ENCODE results near the gene SFT2D2.

Gene SFT2D2

DNA sequence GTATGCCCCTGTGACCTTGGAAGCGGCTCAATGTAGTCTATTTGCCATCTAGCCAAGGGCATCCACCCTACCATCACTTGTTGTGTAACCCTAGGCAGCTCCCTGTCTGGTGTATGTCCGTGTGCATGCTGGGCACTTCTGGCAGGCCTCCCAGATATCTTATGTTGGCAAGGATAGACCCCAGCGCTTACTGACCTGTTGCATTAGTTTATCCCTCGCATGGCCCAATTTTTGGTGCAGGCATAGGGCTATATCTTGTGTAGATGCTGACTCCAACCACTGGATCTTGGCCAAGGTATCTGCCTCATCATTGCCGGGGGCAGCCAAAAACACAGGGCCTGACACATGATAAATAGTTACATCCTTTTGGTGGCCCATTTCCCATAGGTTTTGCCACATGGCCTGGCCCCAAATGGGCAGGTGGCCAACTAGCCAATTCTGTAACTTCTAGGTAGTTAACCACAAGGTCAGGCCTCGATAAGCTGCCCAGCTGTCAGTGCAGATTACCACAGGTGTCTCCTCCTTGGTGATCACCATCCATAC lies 40.9 kb downstream of the SFT2D2 start:
- DNase-seq (ENCODE audit: low read depth) = no peak

DNA sequence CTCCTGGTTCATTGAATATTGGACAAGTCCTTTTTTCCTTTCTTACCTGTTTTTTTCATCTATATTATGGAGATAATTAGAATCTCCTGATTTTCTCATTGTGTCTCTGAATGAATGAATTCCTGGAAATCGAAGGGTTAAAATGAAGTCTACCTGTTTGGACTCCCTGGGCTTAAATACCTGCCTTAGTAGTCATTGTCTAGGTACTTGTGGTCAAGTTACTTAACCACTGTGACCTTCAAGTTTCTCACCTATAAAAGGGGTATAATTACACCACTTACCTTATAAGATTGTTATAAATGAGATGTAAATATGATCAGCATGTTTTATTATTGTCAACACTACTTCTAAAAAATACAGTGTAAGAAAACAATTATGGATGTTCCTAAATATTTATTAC lies 45.8 kb downstream of the SFT2D2 start:
- DNase-seq (ENCODE audit: low read depth) = no peak

DNA sequence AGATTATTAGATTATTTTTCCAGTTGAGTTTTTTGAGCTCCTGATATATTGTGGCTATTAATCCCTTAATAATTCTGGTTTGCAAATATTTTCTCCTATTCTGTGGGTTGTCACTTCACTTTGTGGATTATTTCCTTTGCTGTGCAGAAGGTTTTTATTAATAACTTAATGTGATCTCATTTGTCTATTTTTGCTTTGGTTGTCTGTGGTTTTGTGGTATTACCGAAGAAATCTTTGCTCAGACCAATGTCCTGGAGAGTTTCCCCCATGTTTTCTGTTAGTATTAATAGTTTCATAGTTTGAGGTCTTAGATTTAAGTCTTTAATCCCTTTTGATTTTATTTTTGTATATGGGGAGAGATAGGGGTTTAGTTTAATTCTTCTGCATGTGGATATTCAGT lies 47.8 kb downstream of the SFT2D2 start:
- no peak for DNase-seq (ENCODE audit: low read depth)

DNA sequence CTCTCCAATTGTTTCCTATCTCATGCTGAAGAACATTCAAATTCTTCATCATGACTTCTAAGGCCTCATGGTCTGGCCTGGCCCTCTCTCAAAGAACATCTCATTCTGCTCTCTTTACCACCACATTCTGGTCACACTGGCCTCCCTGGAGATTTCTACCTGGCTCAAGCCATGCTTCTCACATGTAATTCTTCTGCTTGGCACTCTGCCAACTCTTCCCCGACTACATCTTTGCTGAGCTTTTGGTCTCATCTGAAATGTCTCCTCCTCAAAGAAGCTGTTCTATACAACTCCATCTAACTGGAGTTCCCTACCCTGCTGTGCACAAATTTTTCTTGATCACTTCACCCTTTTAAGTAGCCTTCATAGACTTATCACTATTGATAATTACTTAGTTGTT lies 53.4 kb downstream of the SFT2D2 start:
- DNase-seq (ENCODE audit: low read depth) = no peak

DNA sequence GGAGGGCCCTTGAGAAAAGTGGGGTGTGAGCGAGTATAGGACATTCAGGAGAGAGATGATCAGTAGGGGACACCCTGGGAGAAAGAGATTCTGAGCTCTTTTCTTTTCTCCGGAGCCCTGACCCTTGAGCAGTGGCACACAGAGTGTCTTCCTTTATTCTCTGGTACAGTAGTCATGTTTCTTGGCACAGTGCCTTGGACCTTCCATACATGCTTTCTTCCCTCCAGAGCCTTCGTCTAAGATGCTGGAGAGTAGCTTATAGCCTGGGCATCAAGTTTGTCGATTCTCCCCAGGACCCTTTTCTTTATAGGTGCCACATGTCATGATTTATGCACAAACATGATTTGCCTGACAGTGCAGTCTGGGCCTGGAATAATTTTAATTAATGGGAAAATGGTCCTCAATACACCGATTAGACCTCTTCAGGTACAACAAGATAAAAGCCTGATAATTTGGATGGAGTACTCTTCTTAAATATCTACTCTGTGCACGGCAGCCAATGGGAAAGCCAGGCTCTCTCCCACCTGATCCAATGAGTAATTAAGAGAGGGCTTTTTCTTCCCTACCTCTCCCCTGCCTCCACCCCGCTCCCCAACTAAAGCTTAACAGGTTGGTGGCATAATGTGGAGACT lies 54.6 kb downstream of the SFT2D2 start, which contains the start of gene TBX19:
TSS of gene TBX19 (plus strand) at position 582 of the 632 bp plus-strand sequence. CDS start 214 bp downstream, outside the sequence.
- no peak for DNase-seq (ENCODE audit: low read depth)

DNA sequence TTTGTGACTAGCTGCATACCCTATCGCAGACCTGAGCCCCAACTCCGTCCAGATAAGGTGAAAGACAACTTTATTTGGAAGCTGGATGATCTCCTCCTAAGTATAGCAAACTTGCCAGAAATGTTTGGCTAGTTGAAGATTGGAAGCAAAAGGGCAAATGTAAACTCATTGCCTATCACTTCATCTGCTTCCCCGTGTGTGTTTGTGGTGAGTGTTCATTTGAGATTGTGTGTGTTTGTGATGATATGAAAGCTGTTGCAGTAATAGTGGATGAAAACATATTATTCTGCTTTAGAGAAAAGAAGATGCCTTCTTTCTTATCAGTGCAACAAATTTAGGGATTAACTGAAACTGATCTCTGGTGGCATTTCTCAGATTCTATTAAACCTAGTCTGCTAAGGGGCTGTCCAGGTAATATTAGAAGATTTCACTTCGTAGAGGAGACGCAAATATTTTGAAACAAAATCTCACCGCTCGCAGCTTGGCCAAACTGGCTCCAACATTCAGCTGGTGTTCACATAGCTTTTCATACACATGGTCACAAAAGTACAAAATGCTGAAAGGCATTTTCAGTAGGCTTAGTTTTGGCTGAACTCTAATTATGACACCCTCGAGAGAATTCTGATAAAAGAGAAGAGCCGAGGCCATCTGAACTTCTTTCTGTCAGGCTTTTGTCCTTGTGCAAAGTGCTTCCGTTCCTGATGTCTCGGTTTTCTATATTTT lies 56.0 kb downstream of the SFT2D2 start:
- DNase-seq (ENCODE audit: low read depth) = no peak

DNA sequence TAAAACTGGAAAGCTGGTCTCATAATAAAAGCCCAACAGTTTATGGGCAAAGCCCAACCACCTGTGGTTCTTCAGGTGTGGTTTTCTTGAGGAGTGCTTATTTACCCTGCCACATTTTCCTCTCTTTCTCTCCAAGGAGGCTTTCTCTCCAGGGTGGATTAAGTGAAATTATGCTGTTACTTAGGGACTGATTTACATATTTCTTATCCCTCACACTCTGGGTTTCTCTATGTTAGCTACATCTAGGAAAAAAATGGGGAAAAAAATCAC lies 59.7 kb downstream of the SFT2D2 start:
- no peak for DNase-seq (ENCODE audit: low read depth)

DNA sequence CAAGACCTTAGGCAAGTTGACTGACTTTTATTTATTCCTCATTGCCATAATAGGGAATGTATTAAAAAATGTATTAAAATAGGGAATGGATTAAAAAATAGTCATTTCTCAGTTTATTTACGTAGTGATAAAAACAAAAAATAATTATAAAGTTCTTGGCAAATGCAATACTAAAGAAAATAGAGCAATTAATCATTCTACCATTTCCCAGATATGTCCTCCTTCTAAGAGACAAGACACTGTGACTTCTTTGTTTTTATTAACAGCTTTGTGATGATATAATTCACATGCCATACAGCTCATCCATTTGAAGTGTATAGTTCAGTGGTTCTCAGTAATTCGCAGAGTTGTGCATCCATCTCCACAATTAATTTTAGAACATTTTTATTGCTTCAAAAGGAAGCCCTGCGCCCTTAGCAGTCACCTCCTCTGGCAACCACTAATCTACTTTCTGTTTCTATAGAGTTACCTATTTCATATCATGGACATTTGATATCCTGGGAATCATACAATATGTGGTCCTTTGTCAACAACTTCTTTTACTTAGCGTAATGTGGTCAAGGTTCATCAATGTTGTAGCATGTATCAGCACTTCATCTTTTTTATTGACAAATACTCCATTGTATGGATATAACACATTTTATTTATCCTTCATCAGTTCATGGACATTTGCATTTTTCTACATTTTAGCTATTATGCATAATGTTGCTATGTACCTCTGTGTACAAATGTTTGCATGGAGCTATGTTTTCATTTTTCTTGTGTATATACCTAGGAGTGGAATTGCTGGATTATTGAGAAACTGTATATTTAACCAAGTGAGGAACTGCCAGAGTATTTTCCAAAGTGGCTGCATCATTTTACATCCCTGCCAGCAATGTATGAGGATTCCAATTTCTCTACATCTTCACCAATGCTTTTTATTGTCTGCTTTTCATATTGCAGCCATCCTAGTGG lies 60.4 kb downstream of the SFT2D2 start:
- DNase-seq (ENCODE audit: low read depth) = no peak

DNA sequence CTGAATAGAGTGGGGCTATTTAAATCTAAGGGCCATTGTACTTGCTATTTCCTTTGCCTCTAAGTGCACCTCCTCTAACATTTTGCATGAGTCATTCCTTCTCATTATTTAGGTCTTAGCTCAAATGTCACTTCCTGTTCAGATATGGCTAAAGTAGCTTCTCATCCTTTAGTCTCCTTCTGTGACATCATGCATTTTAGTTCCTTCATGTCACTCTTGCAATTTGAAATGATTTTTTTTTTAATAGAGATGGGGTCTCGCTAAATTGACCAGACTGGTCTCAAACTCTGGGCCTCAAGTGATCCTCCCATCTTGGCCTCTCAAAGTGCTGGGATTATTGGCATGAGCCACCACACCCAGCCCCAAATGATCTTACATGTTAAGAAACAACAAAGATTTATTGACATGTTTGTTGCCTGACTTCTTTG lies 61.4 kb downstream of the SFT2D2 start:
- DNase-seq (ENCODE audit: low read depth) = no peak

DNA sequence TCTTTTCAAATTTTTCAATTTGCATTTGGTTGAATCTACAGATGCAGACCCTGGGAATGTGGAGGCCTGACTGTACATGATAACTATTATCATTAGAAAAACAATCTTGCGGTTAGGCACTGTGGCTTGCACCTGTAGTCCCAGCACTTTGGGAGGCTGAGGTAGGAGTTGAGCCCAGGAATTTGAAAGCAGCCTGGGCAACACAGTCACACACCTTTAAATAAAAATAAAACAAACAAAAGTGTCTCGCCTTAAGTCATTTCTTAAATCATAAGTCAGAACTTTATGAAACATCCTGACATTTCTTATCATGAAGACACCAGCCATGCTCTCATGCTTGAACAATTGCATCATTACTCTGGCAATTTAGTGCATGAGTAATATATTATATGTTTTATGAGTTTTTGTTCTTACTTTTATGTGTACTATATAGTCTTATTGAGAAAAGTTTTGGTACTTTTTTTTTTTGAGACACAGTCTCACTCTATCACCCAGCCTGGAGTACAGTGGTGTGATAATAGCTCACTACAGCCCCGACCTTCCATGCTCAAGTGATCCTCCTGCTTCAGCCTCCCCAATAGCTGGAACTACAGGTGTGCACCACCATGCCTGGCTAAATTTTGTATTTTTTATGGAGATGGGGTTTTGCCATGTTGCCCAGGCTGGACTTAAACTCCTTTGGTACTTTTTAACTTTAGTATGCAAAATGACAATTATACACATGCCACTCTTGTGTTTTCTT lies 62.7 kb downstream of the SFT2D2 start:
- no peak for DNase-seq (ENCODE audit: low read depth)

DNA sequence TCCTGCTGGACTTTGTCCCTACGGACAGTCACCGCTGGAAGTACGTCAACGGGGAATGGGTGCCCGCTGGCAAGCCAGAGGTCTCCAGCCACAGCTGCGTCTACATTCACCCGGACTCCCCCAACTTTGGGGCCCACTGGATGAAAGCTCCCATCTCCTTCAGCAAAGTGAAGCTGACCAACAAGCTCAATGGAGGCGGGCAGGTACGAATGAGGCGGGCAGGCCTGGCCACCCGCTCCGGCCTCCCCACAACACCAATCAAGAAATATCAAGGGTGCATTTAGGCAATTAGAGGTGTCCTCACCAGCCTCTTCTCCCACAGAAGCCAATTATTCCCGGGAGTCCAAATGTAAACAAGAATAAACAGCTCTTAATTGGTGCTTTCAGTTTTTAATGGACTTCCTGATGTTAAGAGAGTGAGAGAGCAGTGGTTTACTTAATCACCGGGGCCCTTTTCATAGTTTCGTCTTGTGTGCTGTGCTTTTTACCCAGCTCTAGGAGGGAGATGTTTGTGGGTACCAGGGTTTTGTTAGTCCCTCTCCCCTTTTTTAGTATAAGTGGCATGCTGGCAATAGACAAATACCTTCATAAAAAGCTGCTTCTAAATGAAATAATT lies 65.5 kb downstream of the SFT2D2 start:
- no peak for DNase-seq (ENCODE audit: low read depth)

DNA sequence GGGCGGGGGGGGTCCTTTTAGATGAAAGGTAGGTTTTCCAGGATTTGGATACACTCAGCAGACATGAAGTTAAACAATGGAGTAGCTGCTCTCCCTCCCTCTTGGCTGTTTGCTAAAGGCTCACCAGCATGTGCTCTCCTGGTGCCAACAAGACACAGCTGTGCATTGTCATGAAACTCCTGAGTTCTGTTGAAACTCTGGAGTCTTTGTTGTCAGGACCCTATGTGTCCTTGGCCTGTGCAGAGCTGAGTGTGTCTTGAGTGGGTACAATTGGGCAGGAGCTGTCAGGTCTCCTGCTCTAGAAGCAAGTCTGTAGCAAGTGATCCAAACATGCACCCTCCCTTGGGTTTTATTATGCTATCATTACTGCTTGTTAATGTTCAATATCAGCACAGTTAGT lies 67.6 kb downstream of the SFT2D2 start:
- no peak for DNase-seq (ENCODE audit: low read depth)

DNA sequence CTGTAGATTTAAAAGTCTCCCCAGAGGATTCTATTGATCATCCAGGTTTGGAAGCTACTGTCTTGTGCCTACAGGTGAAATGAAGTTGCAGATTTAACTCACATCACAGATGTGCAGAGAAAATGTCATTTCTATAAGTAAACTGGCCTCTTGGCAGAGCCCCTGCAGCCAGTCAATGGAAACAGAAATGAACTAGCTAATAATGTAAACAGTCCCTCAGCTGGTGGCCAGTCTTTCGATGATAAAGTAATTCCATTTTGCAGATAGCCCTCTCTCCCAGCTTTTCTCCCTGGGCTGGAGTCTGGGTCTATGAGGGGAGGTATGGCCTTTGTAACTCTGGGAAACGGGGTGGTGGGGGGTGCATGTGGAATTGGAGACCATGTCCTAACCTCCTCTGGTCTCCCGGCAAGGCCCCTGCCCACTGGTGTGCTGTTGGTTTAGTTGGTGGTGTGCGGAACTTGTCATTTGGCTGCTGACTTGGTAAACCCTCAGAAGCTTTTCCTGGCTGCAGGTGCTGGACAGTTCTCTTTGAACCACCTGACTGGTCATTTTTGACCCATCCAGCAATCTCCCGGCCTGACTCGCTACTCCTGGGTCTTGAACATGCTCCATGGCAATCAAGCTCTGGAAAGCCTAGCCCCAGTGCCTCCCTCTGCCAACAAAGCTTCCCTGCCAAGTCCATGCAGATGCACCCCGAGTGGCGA lies 69.8 kb downstream of the SFT2D2 start:
- no peak for DNase-seq (ENCODE audit: low read depth)

DNA sequence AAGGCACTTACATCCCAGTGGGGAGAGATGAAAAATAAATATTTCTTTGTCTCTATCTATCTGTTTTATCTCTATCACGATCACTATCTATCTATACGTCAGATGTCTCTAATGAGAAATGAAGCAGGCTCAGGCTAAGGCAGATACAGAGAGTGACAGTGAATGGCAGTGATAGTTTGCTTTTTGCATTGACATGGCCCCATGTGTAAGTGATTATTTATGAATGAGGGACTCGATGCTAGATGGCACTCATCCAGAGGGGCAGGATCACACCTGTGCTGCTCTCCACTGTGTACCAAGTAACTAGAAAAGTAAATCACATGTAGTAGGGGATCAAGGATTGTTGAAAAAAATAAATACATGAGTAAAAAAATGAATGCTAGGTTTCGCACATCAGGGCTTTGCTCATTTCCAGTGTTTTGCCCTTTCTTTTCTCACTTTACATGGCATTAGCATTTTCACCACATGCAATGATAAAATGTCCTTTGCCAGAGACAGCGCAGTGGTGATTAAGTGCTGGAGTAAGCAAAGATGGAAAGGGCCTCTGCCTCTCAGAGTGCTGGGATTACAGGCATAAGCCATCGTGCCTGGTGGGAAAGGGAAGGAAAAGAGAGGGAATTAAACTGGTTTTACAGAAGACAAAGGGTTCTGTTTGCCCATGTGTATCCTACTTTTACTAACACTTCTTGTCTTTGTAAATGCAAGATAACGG lies 71.4 kb downstream of the SFT2D2 start:
- no peak for DNase-seq (ENCODE audit: low read depth)

DNA sequence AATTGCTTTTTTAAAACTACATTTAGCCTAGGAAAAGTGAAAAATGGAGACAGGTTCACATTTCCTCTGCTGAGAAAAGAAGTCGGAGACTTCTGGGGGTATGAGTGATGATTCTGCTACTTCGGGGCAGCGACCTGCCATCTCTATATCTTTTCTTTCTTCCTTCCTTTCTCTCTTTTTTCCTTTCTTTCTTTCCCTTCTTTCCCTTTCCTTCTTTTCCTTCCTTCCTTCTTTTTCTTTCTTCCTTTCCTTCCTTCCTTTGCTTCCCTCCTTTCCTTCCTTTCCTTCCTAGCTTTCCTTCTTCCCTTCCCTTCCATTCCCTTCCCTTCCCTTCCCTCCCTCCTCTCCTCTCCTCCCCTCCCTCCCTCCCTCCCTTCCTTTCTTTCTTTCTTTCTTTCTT lies 72.6 kb downstream of the SFT2D2 start:
- no peak for DNase-seq (ENCODE audit: low read depth)

DNA sequence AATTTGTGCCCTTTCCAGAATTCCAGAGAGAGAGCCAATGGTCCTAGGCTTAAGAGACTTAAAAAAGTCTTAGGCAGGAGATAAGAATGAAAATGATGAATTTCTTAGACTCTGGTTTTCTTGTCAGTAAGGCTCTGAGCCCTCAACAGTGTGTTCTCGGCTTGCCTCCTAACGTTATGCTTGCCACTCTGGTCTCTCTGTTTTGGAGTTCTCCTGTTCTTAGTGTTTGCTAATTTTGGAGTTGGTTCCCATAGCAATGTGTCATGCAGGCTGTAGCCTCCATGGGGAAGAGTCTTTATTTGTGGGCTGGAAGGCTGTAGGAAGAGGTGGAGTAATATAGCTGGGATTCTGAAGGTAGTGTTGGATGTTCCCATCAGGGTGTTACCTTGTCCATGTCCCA lies 74.8 kb downstream of the SFT2D2 start:
- DNase-seq (ENCODE audit: low read depth) = no peak

DNA sequence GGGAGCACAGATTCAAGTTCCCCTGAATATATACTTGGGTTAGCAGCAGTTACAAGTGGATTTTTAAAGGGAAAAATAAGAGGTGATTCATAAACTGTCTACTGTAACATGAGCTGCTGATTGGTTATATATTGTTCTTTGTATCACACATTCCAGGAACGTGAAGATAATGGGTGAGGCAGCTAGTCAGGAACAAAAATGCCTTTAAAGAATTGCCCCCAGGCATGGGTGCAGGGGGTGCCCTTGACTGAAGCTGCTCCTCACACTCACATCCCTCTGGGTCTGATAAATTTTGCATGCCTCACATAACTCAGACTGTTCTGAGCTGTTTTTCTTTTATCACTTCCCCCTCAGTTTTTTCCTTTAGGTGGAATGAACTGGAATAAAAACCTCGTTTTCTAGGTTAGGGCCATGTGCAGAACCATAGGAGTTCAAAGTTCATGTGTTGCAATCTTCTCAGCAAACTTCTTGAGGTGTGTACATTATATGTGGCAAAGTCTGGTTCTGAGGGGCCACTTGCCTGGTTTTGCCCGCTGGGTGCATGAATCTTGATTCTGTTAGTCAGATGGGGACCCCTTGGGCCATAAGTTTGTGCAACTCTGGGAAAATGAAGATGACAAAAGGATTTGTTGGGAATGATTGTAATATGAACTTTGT lies 76.0 kb downstream of the SFT2D2 start:
- no peak for DNase-seq (ENCODE audit: low read depth)

Data from stimulated activated CD8-positive, alpha-beta memory T cell treated with anti-CD3 and anti-CD28 coated beads, Interleukin-15, amount 100 ng/mL, for 24 hours (primary cell).